Measurements from ENCODE around the gene GPR137.

GRCh38 chr11:64284048-64284961 is 1.3 kb upstream of the GPR137 start, which contains the start of gene BAD:
- TF ChIP-seq CTCF (IDR thresholded peaks at IDR 0.05; ENCODE audit: poor library complexity, severe bottlenecking) (no peak), EP300 (conservative IDR thresholded peaks at IDR 0.05; ENCODE audit: poor library complexity, severe bottlenecking) (no peak)

Data from neural cell (in vitro differentiated cells).